ENCODE results near the gene RNF213.
"Not testable (repeated sequence)": the region's sequence is repeated elsewhere in the genome, so short reads cannot be mapped to it uniquely, and the experiment has no call there.

RNF213 gene

DNA sequence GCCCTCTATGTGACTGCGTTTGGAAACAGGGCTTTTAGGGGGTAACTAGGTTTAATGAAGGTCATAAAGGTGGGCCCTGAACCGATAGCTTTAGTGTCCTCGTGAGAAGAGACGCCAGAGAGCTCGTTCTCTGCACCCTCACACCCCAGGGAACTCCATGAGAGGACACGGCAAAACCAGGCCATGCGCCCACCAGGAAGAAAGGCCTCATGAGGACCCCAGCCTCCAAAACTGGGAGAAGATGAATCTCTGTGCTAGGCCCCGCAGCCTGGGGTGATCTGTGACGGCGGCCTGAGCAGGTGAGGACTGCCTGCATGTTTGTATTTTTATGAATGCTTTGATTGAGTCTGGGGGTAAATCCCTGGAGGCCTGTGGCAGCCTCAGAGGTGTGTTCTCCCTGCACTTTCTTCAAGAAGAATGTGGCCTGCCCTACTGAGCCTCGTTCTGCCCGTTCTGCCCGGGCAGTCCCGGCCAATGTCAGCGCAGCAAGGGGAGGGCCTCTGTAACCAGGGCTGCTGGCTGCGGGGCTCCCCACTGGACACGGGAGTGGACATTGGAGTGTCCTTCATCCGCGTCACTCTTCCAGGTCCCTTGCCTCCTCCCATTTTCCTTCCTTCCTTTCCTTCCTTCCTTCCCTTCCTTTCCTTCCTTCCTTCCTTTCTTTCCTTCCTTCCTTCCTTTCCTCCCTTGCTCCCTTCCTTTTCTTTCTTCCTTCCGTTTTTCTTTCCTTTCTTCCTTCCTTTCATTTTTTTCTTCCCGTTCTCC lies 6.8 kb upstream of the RNF213 start:
- no peak for DNase-seq

DNA sequence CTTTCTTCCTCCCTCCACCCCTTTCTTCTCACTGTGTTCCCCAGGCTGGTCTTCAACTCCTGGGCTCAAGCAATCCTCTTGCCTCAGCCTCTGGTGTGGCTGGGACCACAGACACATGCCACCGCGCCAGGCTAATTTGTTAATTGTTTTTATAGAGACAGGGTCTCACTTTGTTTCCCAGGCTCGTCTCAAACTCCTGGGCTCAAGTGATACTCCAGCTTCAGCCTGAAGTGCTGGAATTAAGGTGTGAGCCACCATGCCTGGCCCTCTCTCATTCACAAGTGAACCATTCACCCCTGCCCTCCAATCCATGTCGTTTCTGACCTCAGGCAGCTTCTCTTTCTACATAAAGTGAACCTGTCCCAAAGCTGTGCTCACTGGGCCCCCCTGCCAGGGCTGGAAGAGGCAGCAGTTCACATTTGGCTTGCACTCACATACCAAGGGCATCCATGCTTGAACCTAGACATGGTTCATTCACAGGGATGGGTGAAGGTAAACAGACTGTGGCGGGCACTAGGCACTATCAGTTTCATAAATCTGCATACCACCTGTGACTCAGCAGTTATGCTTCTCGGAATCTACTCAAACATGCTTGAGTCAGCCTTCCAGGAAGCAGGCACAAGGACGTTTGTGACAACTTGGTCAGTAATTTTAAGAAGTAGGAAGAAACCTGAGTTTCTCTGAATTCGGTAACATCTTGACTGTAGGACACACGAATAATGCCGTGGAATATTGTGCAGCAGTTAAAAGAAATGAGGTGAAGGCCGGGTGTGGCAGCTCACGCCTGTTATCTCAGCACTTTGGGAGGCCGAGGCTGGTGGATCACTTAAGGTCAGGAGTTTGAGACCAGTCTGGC lies 6.0 kb upstream of the RNF213 start:
- peak; percentile 86 for DNase-seq

DNA sequence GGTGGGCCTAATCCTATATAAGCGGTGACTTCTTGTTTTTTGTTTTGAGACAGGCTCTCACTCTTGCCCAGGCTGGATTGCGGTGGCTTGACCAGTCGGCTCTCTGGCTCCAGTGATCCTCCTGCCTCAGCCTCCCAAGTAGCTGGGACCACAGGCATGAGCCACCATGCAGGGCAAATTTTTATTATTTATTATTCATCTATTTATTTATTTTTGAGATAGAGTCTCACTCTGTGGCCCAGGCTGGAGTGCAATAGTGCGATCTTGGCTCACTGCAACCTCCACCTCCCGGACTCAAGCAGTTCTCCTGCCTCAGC lies 4.7 kb upstream of the RNF213 start:
- no peak for DNase-seq

DNA sequence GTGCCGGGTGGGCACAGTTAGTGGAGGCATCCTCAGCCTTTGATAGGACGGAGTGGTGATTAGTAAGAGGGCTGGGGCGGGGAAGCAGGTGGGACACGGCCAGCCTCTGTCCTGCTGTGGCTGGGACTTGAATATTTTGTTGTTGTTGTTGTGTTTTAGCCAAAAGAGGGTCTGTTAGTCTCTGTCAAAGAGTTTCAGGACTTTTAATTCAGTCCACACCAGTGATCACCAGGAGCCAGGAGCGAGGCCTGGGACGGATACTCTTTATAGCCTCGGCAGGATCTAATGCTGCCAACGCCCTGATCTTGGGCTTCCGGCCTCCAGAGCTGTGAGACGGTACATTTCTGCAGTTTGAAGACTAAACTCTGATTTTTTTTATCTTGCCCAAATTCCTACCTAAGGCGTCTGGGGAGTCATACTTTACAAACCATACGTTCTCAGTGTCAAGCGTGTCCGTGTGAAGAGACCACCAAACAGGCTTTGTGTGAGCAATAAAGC lies 2.9 kb upstream of the RNF213 start:
- no peak for DNase-seq

DNA sequence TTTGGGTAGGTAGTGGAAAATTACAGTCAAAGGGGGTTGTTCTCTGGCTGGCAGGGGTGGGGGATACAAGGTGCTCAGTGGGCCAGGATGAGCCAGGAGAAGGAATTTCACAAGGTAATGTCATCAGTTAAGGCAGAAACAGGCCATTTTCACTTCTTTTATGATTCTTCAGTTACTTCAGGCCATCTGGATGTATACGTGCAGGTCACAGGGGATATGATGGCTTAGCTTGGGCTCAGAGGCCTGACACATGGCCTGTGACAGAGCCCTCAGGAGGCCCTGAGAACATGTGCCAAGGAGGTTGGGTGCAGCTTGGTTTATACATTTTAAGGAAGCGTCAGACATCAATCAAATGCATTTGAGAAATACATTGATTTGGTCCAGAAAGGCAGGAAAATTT lies 2.4 kb upstream of the RNF213 start:
- DNase-seq = not testable (repeated sequence)

DNA sequence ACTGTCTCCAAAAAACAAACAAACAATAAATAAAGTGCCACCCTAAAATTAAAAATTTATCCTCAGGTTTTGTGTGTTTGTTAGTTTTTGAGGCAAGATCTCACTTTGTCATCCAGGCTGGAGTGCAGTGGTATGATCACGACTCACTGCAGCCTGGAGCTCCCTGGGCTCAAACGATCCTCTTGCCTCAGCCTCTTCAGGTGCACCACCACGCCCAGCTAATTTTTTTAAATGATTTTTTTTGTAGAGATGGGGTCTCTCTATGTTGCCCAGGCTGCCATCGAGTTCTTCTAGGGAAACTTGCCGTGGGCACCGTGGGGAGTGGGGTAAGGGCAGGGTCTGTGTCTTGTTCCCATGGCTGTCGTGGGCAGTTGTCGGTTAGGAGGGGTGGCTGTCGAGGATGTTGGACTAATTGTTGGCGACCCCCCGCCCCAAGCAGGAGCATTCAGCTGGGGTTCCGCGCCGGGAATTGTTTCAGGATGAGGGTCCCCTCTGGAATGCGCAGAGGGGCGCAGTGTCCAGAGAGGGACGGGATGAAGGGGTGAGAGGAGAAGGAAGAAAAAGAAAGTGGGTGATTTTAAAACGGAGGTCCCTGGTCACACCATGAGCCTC lies 1.1 kb upstream of the RNF213 start:
- no peak for DNase-seq

DNA sequence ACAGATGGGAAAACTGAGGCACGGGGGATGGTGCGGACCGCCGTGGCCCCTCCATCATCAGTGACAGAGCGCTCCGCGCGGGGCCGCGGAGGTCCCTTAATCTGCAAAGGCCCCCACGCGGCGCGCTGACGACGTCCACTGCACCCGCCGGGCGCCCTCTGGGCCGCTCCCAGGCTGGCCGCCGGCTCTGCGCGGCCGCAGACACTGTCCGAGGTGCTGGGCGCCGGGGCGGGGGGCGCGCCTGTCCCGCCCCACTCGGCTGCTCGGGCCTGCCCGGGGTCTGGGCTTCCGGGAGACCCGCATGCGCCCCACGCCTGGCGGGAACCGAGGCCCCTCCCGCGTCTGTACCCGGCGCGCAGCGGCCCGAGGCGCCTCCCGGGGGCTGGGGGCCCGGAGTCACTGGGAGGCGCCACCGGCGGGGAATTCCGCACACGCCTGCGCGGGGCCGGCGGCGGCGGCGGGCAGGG lies 550 bp upstream of the RNF213 start:
- DNase-seq = peak; percentile 87

DNA sequence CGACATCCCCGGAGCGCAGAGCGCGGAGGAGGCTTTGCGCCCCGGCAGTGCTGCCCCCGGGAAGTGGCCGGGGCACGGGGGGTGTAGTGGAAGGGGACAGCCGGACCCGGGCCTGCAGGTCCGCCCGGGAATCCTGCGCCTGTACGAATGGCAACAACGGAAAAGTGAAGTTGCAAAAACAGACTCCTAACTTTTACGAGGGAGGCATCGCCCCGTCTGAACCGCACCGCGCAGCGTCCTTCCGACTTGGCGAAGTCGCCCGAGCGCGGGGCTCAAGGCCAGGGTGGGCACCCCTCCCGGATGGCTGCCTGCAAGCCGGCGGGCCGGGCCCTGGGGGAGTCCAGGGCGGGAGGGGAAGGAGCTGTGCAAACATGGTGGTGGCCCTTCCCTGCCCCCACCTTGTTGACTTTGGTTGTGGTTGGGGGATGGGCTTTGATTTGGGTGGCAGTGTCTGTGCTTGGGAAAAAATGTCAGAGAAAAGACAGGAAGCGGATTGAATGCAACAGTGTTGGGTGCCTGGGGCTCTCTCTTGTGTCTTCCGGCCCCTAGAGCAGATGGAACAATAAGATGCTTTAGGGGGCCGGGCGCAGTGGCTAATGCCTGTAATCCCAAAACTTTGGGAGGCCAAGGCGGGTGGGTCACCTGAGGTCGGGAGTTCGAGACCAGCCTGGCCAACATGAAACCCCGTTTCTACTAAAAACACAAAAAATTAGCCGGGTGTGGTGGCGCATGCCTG lies 675 bp downstream of the RNF213 start:
- peak; percentile 83 for DNase-seq

DNA sequence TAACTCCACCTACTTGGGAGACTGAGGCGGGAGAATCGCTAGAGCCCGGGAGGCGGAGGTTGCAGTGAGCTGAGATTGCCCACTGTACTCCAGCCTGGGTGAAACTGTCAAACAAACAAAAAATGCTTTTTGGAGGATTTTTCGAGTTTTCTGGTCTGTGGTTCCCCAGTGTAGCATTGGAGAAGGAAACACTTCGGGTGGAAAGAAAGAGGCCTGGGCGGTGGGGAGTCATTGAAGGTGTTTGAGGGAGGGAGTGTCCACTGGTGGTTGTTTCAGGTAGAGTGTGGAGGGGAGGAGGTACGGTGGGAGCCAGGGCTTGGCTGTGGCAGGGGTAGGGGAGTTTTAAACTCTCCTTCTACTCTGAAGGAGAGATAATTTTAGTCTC lies 1.2 kb downstream of the RNF213 start:
- no peak for DNase-seq

DNA sequence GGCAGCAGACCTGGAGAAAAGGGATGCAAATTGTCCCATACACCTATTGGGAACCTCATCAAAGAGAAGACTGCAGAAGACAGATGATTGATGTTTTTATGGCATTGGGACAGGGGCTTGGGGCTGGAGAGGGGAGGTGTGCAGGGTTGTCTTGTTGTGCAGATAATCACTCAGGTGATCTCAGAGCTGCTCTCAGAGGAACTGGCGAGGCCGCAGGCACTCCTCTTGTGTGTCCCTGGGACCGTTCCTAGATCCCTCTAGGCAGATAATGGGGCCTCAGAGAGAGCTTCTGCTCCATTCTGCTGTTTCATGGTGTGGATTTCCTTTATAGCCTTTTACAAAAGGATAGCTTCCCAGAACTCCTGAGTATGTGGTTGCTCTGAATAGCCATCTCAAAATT lies 1.6 kb downstream of the RNF213 start:
- no peak for DNase-seq

DNA sequence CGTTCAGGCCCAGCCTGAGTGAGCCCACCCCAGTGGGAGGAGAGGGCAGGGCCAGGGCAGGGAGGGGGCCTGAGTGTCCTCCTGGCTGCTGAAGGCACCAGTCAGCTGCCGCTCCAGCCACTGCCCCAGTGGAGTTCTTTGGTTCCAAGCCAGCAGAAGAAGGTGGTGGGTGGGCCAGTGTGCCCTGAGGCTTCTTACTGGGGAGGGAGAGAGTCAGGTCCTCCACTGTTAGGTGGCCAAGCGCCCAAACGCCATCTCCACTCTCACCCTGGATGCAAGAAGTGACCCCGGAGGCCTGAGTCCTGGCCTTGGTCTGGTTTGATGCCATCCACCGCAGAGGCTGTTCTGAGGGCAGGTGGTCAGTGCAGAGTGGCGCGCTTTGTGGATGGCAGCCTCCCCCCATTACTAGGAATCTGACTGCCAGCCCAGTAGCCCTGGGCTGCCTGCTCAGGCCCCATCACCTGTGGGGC lies 2.2 kb downstream of the RNF213 start:
- no peak for DNase-seq

DNA sequence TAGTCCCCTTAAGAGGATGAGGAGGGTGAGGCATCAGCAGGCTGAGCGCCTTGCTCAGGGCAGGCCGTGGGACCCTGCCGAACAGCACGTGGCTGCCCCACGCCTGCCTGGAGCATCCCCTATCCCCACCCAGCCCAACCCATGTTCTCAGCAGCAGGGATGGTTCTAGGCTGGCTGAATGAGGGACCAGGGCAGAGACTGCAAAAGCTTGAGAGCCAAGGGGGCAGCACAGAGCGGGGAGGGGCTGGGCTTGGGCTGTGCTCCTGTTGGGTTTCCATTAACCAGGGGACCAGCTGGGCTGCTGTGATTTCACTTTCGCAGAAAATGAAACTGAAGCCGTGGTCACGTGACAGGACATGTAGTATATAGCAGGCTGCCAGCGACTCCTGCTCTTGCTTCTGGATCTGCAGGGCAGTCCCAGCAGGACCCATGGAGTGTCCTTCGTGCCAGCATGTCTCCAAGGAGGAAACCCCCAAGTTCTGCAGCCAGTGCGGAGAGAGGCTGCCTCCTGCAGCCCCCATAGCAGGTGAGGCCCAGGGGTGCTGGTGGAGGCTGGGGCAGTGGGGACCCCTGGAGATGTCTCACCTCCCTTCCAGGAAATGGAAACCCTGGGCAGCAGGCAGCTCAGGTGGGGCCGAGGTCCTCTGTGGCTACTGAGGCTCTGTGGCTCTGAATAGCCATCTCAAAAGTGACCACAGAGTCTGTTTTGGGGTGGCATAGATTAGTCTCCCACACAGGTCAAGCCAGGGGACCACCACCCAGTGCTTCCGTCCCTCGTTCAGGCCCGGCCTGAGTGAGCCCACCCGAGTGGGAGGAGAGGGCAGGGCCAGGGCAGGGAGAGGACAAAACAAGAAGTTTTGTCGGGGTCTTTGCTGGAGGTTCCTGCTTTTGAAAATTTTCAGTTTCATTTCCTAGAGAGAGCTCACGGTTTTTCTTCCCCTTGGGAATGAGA lies 2.9 kb downstream of the RNF213 start:
- DNase-seq = peak; percentile 90

DNA sequence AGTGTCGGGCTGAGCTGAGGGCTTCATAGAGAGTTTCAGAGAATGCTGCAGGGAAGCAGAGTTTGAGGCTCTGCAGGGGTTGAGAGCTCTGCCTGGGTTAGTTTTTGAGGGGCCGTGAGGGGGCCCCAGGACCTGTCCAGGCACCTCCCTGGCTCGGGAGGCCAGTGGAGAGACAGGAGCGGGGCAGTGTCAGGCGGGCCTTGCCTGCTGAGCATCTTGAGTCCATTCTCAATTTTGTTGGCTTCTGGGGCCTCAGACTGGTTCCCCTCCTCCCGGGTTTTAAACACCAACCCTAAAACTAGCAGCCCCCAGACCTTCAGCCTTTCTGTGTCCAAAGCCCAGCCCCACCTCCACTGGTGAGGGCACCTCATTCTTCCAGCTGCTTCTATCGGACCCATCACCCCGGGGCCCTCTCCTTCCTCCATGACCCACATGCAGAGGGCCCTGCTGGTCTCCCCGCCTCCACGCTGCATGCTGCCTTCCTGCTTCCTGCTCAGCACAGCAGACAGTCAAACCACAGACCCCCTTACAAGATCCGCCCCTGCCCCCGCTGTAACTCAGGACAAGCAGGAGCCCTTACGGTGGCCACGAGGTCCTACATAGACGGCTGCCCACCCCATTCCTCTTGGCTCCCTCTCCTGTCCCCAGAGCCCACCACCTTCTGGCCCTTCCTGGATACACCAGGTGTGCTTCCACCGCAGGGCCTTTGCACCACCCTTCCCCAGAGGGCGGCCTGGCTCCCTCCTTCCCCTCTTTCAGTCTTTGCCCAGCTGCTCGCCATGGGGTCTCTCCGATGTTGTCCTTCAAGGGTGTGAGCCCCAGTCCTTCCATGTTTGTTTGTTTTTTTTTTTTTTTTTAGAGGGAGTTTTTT lies 3.8 kb downstream of the RNF213 start:
- DNase-seq = peak; percentile 58

DNA sequence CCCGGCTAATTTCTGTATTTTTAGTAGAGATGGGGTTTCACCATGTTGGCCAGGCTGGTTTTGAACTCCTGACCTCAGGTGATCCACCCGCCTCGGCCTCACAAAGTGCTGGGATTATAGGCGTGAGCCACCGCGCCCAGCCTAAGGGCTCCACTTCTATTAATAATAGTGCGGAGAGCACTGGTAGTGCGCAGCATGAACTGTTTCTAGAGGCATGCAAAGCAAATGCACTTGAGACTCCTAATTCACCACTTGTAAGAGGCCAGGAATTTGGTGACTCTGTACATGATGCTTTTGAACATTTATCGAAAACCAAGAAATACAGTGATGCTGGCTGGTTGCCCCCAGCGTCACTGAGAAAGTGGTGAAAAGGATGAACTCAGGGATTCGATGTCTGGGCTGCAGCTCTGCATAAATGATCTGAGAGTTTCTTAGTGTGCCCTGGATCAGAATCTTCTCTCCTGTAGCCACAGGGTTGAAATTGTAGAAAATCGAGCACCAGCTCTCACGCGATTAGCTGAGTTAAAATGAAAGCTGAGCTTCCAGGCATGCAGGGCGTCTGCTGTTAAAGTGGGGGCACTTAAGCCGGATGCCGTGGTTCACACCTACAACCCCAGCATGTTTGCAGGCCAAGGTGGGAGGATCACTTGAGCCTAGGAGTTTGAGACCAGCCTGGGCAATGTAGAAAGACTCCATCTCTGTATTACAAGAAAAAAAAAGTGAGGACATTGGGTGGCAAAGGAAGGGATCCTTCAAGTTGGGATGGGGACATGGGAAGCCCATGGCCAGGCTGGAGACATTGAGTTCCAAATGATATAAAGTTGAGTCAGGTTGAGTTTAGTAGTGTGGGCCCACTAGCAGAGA lies 4.8 kb downstream of the RNF213 start:
- peak; percentile 74 for DNase-seq

DNA sequence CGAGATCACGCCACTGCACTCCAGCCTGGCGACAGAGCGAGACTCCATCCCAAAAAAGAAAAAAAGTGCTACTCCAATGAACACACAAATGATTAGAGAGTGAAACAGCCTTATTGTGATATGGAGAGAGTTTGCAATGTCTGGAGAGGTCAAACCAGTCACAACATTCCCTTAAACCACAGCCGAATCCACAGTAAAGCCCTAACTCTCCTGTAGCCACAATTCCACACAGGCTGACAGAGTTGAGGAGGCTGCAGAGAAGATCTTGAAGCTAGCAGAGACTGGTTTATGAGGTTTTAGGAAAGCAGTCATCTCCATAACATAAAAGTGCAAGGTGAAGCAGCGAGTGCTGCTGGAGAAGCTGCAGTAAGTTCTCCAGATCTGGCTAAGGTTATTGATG lies 6.7 kb downstream of the RNF213 start:
- DNase-seq = no peak

DNA sequence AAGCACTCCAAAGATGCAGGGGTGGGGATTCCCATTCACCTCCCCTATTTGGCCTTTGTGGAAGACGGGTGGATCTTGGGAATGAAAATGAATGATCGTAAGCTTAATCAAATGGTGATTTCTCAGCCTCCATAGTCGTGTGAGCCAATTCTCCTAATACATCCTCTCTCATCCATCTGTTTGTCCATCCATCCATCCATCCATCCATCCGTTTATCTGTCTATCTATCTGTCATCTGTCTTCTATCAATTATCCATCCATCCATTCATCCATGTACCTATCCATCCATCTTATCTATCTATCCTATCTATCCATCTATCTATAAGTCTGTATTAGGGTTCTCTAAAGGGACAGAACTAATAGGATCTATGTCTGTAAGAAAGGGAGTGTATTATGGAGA lies 7.8 kb downstream of the RNF213 start:
- DNase-seq = no peak

DNA sequence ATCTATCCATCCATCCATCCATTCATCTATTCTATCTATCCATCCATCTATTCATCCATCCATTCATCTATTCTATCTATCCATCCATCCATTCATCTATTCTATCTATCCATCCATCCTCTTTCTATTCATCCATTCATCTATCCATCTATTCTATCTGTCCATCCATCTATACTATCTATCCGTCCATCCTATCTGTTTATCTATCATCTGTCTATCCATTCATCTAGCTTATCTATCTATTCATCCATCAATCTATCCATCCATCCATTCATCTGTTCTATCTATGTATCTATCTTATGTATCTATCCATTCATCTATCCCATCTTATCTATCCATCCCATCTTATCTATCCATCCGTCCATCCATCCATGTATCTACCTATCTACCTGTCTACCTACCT lies 8.8 kb downstream of the RNF213 start:
- DNase-seq = no peak

DNA sequence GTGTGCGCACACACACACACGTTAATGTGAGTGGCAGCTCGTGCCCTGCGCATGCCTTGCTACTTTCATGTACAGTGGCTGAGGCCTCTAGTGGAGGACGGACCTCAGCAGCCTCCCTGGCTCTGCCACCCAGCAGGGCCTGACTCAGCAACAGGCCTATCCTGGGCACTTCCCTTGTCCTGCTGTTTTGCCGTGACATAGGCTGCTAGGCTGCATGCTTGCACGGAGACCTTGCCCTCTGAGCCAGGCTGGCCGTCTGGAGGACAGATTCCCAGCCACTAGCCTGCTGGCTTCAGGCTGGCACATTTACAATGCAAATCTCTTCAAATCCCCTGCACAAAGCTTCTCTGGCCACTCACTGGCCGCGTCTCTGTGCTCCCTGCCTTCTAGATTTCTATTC lies 9.5 kb downstream of the RNF213 start:
- no peak for DNase-seq

DNA sequence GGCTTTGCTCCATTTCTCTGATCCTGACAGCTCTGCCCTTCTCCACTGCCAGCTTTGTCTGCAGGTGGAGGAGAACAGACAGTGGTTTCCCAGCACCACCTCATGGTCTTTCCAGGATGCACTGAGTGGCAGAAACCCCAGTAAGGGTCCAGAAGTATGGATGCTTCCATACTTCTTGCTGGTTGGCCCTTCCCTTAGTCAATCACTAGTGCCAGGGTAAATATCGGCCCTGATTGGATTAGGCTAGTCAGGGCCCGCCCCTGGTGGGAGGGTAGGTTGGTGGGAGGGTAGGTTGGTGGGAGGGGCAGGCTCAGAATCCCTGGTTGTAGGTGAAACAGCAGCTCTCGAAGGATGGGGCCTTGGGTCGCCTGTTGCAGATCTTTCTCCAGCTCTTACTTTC lies 10.2 kb downstream of the RNF213 start:
- peak; percentile 44 for DNase-seq

DNA sequence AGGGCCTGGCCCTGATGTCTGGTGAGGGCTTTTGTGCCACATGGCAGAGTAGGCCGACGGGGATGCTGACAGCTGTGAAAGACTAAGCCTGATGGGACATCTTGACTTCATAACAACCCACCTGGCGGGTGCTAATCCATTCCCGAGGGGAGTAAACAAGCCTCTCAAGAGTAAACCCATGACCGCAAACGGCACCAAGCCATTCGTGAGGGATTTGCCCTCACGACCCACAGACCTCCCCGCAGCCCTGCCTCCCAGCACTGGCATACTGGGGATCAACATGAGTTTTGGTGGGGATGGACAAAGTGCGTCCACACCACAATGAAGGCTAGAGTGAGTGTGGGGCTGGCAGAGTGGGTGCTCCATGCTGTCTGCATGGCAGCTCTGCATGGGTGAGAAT lies 11.7 kb downstream of the RNF213 start:
- no peak for DNase-seq
